Stimulated activated memory B cell treated with anti-CD40 and anti-IgM and Interleukin-4, amounts not matched to agents 10 μg/mL and 1 μg/mL and 100 μg/mL, for 72 hours (primary cell): ENCODE results near the gene COL27A1.

Source experiments
- ATAC-seq: fragments of 150-1000 bp; cut with Tn5 transposase; 2 replicates; pipeline ENCODE4 v1.10.0; 2021
- H3K27ac Mint-ChIP-seq: one replicate; pipeline ENCODE4 v1.8.0; 2022; ENCODE audit warnings: mild to moderate bottlenecking, mixed read lengths
- H3K27me3 Mint-ChIP-seq: one replicate; pipeline ENCODE4 v1.8.0; 2022; ENCODE audit warnings: mixed read lengths
- H3K36me3 Mint-ChIP-seq: one replicate; pipeline ENCODE4 v1.8.0; 2022; ENCODE audit warnings: mixed read lengths
- H3K4me1 Mint-ChIP-seq: one replicate; pipeline ENCODE4 v1.8.0; 2022; ENCODE audit warnings: mixed read lengths
- H3K4me3 Mint-ChIP-seq: one replicate; pipeline ENCODE4 v1.8.0; 2022; ENCODE audit warnings: mild to moderate bottlenecking, moderate library complexity, mixed read lengths
- H3K9me3 Mint-ChIP-seq: one replicate; pipeline ENCODE4 v1.8.0; 2022; ENCODE audit warnings: mixed read lengths

Gene COL27A1

DNA sequence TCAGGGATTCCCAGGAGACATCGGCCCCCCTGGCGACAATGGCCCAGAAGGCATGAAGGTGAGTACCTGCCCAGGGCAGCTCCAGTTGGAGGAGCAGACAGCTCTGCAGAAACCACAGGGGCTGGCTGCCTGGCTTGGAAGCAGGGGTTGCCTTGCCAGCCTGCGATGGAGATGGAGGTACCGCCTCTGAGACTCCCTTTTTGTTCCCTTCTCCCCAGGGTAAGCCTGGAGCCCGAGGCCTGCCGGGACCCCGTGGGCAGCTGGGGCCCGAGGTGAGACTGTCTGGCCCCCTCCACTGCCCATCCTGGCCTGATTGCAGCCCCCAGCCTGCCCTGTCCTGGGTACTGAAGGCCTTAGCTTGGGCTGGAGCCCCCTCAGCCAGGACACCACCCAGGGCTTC, 84.9 kb downstream of the COL27A1 start:
- H3K9me3 Mint-ChIP-seq: no peaks in the 10 kb centered on the region
- ATAC-seq: no peak
- H3K36me3 Mint-ChIP-seq: no peaks in the 10 kb centered on the region
- H3K27me3 Mint-ChIP-seq: peaks cover 28% of the 10 kb centered on the region
- no peak overlapping the region for H3K4me3 Mint-ChIP-seq
- H3K4me1 Mint-ChIP-seq: no peaks in the 10 kb centered on the region
- H3K27ac Mint-ChIP-seq: no peak overlapping the region

DNA sequence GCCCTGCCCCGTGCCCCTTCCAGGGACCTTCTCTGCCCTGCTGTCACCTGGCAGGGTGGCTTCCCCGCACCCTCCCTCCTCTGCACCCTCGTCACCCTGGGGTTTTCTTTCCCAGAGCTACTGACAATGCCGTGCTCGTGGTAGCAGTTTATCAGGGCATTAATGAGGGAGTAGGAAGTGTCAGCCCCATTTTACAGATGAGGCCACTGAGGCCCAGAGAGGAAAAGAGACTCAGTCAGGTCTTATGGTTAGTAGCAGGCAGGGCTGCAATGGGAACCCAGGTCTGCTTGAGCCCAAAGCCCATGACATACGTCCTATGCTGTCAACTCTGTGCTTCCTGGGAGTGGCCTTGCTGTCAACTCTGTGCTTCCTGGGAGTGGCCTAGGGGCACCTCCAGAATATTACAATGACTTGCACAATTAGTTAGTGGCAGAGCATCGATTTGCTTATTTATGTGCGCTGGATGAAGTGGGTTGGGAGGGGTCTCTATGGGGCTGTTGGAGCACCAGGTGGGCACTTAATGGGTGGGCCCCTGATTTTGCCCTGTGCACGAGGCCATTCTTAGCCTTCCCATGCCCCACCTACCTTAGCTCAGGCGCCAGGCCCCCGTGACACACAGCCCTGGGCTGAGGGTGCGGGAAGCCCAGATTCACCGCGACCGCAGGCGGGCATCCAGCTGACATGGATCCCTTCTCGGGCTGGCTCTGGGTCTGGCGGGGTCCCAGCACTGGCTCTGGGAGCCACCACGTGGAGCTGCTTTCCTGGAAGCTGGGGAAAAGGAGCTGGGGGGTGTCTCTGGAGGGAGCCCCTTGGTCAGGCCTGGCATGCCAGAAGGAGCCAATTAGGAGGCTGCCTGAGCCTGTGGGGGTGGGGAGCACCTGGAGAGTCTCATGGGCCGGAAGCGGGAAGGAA, 85.6 kb downstream of the COL27A1 start:
- no peak overlapping the region for H3K4me3 Mint-ChIP-seq
- peak; percentile 14 for ATAC-seq
- H3K27ac Mint-ChIP-seq: no peak overlapping the region
- no peaks in the 10 kb centered on the region for H3K36me3 Mint-ChIP-seq
- no peaks in the 10 kb centered on the region for H3K9me3 Mint-ChIP-seq
- H3K4me1 Mint-ChIP-seq: no peaks in the 10 kb centered on the region
- peaks cover 21% of the 10 kb centered on the region for H3K27me3 Mint-ChIP-seq

DNA sequence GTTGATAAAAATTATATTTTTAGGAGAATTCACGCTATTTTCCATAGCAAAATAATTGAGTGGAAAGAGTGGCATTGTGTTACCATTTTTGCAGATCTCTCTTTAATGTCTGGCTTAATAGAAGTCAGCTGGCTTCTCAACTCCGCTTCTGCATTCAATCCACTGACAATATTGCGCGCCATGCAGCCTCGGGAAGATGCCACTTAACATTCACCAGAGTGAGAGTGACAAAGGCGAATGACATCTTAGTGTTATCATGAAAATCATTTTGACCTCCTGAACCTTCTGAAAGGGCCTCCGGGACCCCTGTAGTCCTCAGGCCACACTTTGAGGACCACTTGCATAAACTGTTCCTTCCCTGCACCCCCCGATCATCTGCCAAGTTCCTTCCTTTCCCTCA, 87.5 kb downstream of the COL27A1 start:
- H3K4me1 Mint-ChIP-seq: no peaks in the 10 kb centered on the region
- peaks cover 2% of the 10 kb centered on the region for H3K27me3 Mint-ChIP-seq
- H3K27ac Mint-ChIP-seq: no peak overlapping the region
- ATAC-seq: no peak
- no peaks in the 10 kb centered on the region for H3K9me3 Mint-ChIP-seq
- H3K36me3 Mint-ChIP-seq: no peaks in the 10 kb centered on the region
- H3K4me3 Mint-ChIP-seq: no peak overlapping the region

DNA sequence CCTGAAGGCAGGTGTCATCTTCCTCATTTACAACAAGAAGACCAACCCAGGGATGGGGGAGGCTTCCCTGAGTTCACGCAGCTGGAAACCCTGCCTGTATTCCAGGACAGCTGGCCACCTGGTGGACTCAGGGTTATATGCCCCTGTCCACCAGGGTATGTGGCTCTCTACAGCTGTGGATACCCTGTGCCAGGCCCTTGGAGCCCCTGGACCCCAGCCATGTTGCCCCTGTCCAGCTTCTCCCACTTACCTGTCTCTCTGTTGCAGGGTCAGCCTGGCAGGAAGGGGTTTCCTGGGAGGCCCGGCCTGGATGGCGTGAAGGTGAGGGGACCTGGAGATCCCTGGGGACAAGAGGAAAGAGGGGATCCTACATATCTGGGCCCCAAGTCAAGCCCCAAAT, 87.9 kb downstream of the COL27A1 start:
- Mint-ChIP-seq H3K36me3 (no peaks in the 10 kb centered on the region), H3K4me1 (no peaks in the 10 kb centered on the region), H3K4me3 (no peak overlapping the region), H3K9me3 (no peaks in the 10 kb centered on the region), H3K27me3 (no peaks in the 10 kb centered on the region), H3K27ac (no peak overlapping the region)
- no peak for ATAC-seq

DNA sequence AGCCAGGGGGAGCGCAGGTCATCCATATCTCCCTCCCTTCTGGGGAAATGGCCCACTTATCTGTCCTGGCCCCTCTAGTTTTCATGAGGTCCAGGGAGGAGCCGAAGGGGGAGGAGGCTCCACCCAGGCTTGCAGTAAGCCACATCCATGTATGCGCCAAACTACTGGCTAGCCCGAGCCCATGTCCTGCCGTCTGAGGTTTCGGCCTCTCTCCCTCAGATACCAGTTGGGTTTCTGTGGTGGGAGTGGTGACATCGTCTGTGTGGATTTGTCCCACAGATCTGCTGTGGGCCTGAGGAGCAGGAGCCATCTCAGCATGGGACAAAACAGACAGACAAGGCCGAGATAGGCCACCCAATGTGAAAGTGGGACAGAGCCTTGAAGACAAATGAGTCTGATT, 89.2 kb downstream of the COL27A1 start:
- Mint-ChIP-seq H3K4me3 (no peak overlapping the region), H3K4me1 (no peaks in the 10 kb centered on the region), H3K27ac (no peak overlapping the region), H3K36me3 (no peaks in the 10 kb centered on the region), H3K9me3 (no peaks in the 10 kb centered on the region), H3K27me3 (no peaks in the 10 kb centered on the region)
- ATAC-seq: no peak

DNA sequence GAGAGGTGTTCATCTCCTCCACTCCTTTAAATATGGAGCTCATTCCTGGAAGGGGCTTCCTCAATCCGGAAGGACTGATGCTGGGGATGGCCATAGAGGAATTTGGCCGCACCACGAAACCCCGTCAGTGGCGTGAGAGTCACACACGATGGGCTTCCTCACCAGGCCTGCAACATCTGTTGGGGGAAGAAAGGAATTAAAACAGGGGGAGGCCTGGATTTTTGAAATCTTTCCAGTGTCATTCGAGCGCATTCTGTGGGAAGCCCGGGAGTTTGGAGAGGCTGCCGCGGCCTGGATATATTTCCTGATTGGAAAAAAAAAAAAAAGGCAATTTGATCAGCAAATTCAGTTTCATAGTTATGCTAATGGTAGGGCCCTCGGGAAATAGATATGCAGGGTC, 91.2 kb downstream of the COL27A1 start:
- H3K4me3 Mint-ChIP-seq: no peak overlapping the region
- H3K9me3 Mint-ChIP-seq: no peaks in the 10 kb centered on the region

DNA sequence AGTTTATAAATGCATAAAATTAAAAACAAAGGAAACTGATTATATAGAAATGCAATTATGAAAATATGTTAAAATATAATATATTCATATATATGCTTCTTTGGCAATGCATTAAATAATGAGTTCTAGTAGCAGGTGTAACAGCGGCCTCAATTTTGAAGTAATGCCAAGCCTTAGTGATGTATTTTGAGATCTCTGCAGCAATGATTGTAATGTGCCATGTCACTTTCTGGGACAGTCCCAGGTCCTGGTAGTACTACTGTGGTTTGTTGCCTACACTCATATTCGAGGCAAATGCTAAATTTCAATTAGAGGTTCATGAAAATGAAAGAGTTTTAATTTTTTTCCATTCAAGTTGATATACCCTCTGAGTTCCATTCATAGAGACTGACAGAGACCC, 91.7 kb downstream of the COL27A1 start:
- peaks cover 8% of the 10 kb centered on the region for H3K27me3 Mint-ChIP-seq
- H3K27ac Mint-ChIP-seq: no peak overlapping the region
- H3K4me1 Mint-ChIP-seq: no peaks in the 10 kb centered on the region
- no peaks in the 10 kb centered on the region for H3K36me3 Mint-ChIP-seq
- no peak overlapping the region for H3K4me3 Mint-ChIP-seq
- no peak for ATAC-seq
- H3K9me3 Mint-ChIP-seq: no peaks in the 10 kb centered on the region

More for the DNA sequence above, 91.2 kb downstream of the COL27A1 start:
- H3K36me3 Mint-ChIP-seq: no peaks in the 10 kb centered on the region
- peaks cover 3% of the 10 kb centered on the region for H3K27me3 Mint-ChIP-seq
- no peak overlapping the region for H3K27ac Mint-ChIP-seq
- no peak for ATAC-seq
- no peaks in the 10 kb centered on the region for H3K4me1 Mint-ChIP-seq

DNA sequence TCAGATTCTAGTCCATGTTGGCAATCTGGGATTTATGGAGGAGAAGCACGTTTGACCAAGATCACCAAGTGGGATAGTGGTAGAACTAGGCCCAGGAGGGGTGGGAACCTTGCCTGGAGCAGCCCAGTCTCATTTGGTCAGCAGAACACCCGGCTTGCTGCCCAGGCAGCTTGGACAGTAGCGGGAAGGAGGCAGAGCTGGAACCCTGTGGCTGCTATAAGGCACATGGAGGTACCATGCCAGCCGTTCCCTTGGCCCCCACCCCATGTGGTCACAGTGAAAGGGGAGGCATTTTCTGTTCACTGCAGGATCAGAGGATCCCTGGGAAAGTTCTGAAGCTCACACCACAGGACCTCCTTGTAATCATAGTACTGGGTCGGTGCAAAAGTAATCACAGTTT, 92.2 kb downstream of the COL27A1 start:
- Mint-ChIP-seq H3K27ac (no peak overlapping the region), H3K9me3 (no peaks in the 10 kb centered on the region), H3K27me3 (peaks cover 11% of the 10 kb centered on the region), H3K36me3 (no peaks in the 10 kb centered on the region), H3K4me1 (no peaks in the 10 kb centered on the region), H3K4me3 (no peak overlapping the region)
- ATAC-seq: no peak

DNA sequence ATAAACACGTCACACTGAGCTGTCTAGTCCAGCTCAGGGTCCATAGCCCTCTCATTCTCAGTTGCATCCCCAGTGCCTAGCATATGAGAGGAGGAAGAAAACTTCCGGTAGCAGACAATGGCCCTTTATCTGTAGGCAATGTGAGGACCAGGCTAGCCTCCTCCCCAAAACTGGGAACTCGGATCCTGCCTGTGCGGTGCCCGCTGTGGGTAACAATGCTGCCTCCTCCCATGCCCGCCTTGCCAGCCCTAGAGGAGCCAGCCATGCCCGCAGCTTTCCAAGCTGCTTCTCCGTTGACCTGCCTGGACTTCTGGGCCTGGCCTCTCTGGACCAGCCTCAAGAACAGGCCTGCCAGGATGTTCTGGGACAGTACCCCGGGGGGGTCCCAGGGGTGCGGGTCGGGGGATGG, 93.0 kb downstream of the COL27A1 start:
- H3K36me3 Mint-ChIP-seq: no peaks in the 10 kb centered on the region
- H3K4me3 Mint-ChIP-seq: no peak overlapping the region
- H3K9me3 Mint-ChIP-seq: no peaks in the 10 kb centered on the region
- H3K27ac Mint-ChIP-seq: no peak overlapping the region
- H3K27me3 Mint-ChIP-seq: peaks cover 19% of the 10 kb centered on the region
- H3K4me1 Mint-ChIP-seq: no peaks in the 10 kb centered on the region
- ATAC-seq: no peak

DNA sequence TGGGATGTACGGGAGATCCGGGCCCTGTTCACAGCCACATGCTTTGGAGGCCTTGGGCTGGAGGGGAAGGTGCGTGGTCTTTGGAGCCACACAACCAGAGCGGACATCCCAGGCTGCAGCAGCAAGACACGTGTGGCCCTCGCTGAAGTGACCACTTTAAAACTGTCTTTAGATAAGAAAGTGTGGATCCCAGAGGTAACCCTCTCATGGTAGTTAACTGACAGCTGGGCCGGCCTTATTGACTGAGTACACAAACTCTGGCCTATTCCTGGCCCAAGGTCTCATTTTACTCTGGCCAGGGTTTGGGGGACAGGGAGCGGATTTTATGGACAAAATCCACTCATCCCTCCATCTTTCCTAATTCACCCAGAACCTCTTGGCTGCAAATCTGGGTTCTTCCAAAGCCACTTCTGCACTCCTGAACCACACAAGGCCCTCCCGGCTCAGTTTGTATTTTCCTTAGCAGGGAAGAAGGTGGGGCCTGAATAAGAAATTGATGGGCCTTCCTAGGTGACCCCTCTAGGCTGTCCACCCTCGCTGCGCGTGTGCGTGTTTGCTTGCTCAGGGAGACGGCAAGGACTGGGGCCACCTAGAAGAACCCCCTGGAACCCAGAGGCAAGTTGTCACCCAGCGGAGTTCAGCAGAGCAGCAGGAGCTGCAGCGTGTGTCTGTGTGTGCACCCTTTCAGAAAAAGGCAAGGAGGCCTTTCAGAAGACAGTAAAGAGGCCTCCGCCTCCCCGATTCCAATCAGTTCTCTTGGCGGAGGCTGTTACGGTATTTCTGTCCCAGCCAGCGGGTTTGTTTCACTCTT, 94.3 kb downstream of the COL27A1 start:
- Mint-ChIP-seq H3K27ac (no peak overlapping the region), H3K4me1 (no peaks in the 10 kb centered on the region), H3K9me3 (no peaks in the 10 kb centered on the region), H3K36me3 (no peaks in the 10 kb centered on the region), H3K4me3 (no peak overlapping the region), H3K27me3 (peaks cover 32% of the 10 kb centered on the region)
- ATAC-seq: no peak

DNA sequence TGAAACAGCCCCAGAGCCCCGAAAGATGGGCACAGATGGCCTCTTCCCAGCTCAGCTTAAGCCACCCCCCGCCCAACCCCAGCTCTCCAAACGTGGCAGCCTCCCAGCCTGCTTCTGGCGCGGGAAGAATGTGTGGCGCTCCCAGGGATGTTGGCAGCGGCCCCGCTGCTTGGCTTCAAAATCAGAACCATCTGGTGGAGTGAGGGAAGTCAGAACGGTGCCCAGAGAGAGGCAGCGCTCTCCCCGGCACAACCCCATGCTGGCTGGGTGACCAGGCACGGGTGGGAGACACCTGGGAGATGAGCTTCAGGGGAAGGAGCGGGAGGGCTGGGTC, 94.9 kb downstream of the COL27A1 start:
- Mint-ChIP-seq H3K4me1 (no peaks in the 10 kb centered on the region), H3K36me3 (no peaks in the 10 kb centered on the region), H3K4me3 (no peak overlapping the region), H3K9me3 (no peaks in the 10 kb centered on the region), H3K27me3 (peaks cover 36% of the 10 kb centered on the region), H3K27ac (no peak overlapping the region)
- ATAC-seq: no peak

DNA sequence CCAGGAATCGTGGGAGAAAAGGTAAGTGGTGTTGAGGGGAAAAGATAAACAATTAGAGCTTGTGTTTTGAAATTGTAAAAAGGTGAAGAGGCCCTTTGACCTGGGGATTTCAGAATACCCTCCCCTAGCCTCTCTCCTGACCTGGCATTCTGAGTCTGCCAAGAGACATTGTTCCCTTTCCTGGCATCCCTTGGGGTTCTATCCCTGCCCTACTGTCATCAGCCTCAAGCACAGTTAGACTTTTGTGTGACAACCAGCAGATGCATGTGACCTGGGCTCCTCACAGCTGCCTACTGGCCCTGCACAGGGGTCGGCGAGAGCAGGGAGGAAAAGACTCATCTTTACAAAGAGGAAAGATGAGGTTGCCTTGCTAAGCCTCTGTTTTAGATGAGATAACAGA, 95.3 kb downstream of the COL27A1 start:
- no peaks in the 10 kb centered on the region for H3K9me3 Mint-ChIP-seq
- no peaks in the 10 kb centered on the region for H3K36me3 Mint-ChIP-seq
- H3K4me1 Mint-ChIP-seq: no peaks in the 10 kb centered on the region
- H3K27ac Mint-ChIP-seq: no peak overlapping the region
- no peak for ATAC-seq
- peaks cover 36% of the 10 kb centered on the region for H3K27me3 Mint-ChIP-seq
- no peak overlapping the region for H3K4me3 Mint-ChIP-seq

DNA sequence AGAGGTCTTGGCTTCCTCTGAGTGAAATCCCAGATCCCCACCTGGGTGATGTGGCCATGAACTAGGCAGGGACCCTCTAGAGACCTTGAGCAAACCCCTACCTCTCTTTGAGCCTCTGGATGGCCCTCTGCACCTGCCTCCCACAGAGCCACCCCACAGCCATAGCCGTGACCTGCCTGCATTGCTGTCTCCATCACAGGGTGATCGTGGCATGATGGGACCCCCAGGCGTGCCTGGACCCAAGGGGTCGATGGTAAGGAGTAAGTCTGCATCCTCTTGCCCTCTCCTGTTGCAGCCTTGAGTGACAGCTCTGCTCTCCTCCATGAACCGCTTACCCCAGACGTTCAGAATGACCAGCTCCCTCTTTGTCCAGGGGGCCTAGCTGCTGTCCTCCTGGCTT, 97.1 kb downstream of the COL27A1 start:
- H3K27ac Mint-ChIP-seq: no peak overlapping the region
- H3K27me3 Mint-ChIP-seq: peaks cover 36% of the 10 kb centered on the region
- no peak overlapping the region for H3K4me3 Mint-ChIP-seq
- H3K36me3 Mint-ChIP-seq: no peaks in the 10 kb centered on the region
- ATAC-seq: no peak
- H3K9me3 Mint-ChIP-seq: no peaks in the 10 kb centered on the region
- no peaks in the 10 kb centered on the region for H3K4me1 Mint-ChIP-seq

DNA sequence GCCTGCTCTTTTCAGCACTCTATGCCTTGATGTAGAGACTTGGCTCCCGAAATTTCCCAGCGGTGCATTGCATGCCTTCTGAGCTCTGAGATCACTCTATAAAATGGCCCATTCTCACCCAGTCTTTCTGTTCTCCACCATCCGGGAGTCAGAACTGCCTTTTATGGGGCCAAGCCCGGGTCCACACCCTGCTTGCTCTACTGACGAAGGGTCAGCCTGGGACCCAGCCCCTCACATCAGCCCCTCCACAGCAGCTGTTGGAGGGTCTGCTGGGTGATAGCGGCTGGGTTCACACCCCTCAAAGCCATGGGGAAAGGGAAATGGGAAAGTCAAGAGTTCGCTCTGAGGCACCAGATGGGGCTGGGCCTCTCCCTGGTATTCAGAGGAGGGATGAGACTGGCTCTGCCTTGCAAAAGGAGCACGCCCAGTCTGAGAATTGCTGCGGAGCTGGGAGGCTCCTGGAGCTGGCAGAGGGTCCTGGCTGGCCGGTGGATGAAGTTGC, 101.5 kb downstream of the COL27A1 start:
- H3K27me3 Mint-ChIP-seq: peaks cover 30% of the 10 kb centered on the region
- no peak overlapping the region for H3K27ac Mint-ChIP-seq
- no peaks in the 10 kb centered on the region for H3K4me1 Mint-ChIP-seq
- H3K9me3 Mint-ChIP-seq: no peaks in the 10 kb centered on the region
- ATAC-seq: no peak
- H3K36me3 Mint-ChIP-seq: no peaks in the 10 kb centered on the region
- H3K4me3 Mint-ChIP-seq: no peak overlapping the region

DNA sequence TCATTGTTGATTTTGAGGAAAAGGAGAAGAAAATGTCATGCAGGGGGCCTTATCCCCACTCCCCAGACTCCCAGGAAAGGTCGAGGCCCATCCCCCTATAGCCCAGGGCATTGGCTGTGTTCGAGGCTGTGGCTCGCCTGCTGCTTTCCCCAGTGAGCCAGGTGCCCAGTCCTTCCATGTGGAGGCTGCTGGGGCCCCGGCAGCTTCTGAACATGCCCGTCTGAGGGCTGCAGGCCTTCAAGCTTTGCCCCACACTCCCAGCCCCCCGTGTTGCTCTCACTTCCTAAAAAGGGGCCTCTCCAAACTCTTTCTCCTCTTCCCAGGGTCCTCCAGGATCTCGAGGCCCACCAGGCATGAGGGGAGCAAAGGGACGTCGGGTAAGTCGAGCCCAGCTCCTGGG, 102.9 kb downstream of the COL27A1 start:
- Mint-ChIP-seq H3K27ac (no peak overlapping the region), H3K4me3 (no peak overlapping the region), H3K9me3 (no peaks in the 10 kb centered on the region), H3K4me1 (no peaks in the 10 kb centered on the region), H3K36me3 (no peaks in the 10 kb centered on the region), H3K27me3 (peaks cover 19% of the 10 kb centered on the region)
- no peak for ATAC-seq
